MCF 10A (cell line): ENCODE results near the gene CCL14. TPM values are rescaled to one million over a fixed set of nuclear protein-coding genes. Genes with fewer than 3 reads are reported as not detected.
"Not testable (repeated sequence)": the region's sequence is repeated elsewhere in the genome, so short reads cannot be mapped to it uniquely, and the experiment has no call there.

Experiments
- BruUV-seq: library from RNA; stranded (reverse); fragments of 400-500 nt; replicated peaks from 2 replicates; lab custom pipeline; 2021; lab: Mats Ljungman, UMichigan
- CTCF ChIA-PET: fragments of 300-600 bp; sonication (Branson Sonifier 250); formaldehyde crosslinking; extraction: SDS; loops from one replicate; lab custom pipeline; 2021; ENCODE audit warnings: antibody characterized with exemption, inconsistent platforms; lab: Yijun Ruan, JAX
- POLR2A ChIA-PET: fragments of 300-600, 350-650 bp; sonication (Branson Sonifier 250); formaldehyde crosslinking; extraction: SDS; loops from one replicate; lab custom pipeline; 2020; ENCODE audit warnings: antibody characterized with exemption, inconsistent platforms; lab: Yijun Ruan, JAX
- DNase-seq: peaks from one replicate; pipeline ENCODE4 v3.0.0-alpha.2; 2018; ENCODE audit not compliant: unreplicated experiment
- H3K27ac Mint-ChIP-seq: one replicate; pipeline ENCODE4 v1.8.0; 2022; ENCODE audit warnings: mild to moderate bottlenecking, low read depth, mixed read lengths; ENCODE audit not compliant: unreplicated experiment
- H3K27me3 Mint-ChIP-seq: one replicate; pipeline ENCODE4 v1.8.0; 2022; ENCODE audit warnings: mixed read lengths; ENCODE audit not compliant: insufficient read depth, unreplicated experiment
- H3K36me3 Mint-ChIP-seq: one replicate; pipeline ENCODE4 v1.8.0; 2022; ENCODE audit warnings: mild to moderate bottlenecking, moderate library complexity, mixed read lengths; ENCODE audit not compliant: insufficient read depth, unreplicated experiment
- H3K4me1 Mint-ChIP-seq: one replicate; pipeline ENCODE4 v1.8.0; 2022; ENCODE audit warnings: mixed read lengths; ENCODE audit not compliant: insufficient read depth, unreplicated experiment
- H3K4me3 Mint-ChIP-seq: one replicate; pipeline ENCODE4 v1.8.0; 2022; ENCODE audit warnings: mild to moderate bottlenecking, moderate library complexity, mixed read lengths; ENCODE audit not compliant: unreplicated experiment
- H3K9me3 Mint-ChIP-seq: one replicate; pipeline ENCODE4 v1.8.0; 2022; ENCODE audit warnings: mixed read lengths; ENCODE audit not compliant: unreplicated experiment
- intact Hi-C: fragments of 100-400 bp; cut with micrococcal nuclease; formaldehyde crosslinking; loops from 2 replicates; pipeline ENCODE4 v1.14.1; 2022
- total RNA-seq: library from RNA; stranded (reverse); gene quantifications from 2 replicates; pipeline ENCODE4 v1.2.3, GENCODE V29; 2022
- TF ChIP-seq, protein P1 (sequence below): fragments of 200-600 bp; IDR thresholded peaks from one replicate; pipeline ENCODE4 v1.8.0; 2022; ENCODE audit warnings: antibody characterized with exemption, mild to moderate bottlenecking; ENCODE audit not compliant: unreplicated experiment

Gene CCL14
- total RNA-seq, 1 experiment from 2014 or later, result not detected

DNA sequence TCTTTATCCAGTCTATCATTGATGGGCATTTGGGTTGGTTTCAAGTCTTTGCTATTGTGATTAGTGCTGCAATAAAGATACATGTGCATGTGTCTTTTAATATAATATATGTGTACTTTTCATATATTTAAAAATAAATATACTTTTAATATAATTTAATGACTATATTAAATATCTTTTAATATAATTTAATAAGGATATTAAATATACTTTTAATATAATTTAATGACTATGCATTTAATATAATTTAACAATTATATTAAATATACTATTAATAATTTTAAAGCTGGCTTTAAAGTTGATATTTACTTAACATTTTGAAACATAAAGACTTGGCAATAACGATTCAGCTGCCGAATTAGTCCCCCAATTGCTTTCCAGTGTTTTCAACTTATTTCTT is 30.0 kb upstream of the CCL14 start:
- Mint-ChIP-seq H3K4me3 (no peak overlapping the region), H3K27ac (no peak overlapping the region), H3K4me1 (no peaks in the 10 kb centered on the region), H3K27me3 (peaks cover 68% of the 10 kb centered on the region), H3K36me3 (peaks cover 5% of the 10 kb centered on the region), H3K9me3 (no peaks in the 10 kb centered on the region)
- no TSS peak for BruUV-seq
- intact Hi-C loops, result loop anchor here (10.0 kb wide), 1 partner anchor 118 kb away; no protein-coding TSS in a partner anchor
- DNase-seq, result no peak
- POLR2A ChIA-PET, result no interaction called here
- CTCF ChIA-PET, result interaction anchor here (0.8 kb wide), 1 partner anchor 447 kb away, joined by 3 read pairs; no protein-coding TSS in a partner anchor
- TF ChIP-seq, protein P1, sequence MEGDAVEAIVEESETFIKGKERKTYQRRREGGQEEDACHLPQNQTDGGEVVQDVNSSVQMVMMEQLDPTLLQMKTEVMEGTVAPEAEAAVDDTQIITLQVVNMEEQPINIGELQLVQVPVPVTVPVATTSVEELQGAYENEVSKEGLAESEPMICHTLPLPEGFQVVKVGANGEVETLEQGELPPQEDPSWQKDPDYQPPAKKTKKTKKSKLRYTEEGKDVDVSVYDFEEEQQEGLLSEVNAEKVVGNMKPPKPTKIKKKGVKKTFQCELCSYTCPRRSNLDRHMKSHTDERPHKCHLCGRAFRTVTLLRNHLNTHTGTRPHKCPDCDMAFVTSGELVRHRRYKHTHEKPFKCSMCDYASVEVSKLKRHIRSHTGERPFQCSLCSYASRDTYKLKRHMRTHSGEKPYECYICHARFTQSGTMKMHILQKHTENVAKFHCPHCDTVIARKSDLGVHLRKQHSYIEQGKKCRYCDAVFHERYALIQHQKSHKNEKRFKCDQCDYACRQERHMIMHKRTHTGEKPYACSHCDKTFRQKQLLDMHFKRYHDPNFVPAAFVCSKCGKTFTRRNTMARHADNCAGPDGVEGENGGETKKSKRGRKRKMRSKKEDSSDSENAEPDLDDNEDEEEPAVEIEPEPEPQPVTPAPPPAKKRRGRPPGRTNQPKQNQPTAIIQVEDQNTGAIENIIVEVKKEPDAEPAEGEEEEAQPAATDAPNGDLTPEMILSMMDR, result no peak

DNA sequence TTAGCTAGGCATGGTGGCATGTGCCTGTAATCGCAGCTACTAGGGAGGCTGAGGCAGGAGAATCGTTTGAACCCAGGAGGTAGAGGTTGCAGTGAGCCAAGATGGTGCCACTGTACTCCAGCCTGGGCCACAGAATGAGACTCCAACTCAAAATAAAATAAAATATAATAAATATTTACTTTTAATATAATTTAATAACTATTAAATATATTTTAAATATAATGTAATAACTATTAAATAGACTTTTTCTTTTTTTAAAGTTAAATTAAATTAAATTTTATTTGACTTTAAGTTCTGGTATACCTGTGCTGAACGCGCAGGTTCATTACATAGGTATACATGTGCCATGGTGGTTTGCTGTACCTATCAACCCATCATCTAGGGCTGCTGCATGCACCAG is 29.4 kb upstream of the CCL14 start:
- H3K4me1 Mint-ChIP-seq, H3K9me3 Mint-ChIP-seq, H3K4me3 Mint-ChIP-seq, H3K27ac Mint-ChIP-seq, POLR2A ChIA-PET, DNase-seq, CTCF ChIA-PET, H3K36me3 Mint-ChIP-seq, BruUV-seq: not testable (repeated sequence)
- intact Hi-C loops, result loop anchor here (10.0 kb wide), 1 partner anchor 119 kb away; no protein-coding TSS in a partner anchor
- peaks cover 68% of the 10 kb centered on the region for H3K27me3 Mint-ChIP-seq

DNA sequence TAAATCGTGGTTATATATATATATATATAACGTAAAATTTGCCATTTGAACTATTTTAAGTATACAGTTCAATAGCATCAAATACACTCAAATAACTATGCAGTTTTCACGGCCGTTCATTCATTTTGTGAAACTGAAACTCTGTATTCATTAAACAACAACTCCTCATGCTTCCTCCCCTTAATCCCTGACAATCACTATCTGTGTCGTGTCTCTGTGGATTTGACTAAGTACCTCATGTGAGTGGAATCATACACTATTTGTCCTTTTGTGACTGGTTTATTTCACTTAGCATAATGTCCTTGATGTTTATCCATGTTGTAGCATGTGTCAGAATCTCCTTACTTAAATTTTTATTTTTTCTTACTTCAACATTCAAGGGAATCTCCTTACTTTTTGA is 28.4 kb upstream of the CCL14 start:
- ChIA-PET CTCF (no interaction called here), POLR2A (no interaction called here)
- TF ChIP-seq, protein P1, result no peak
- H3K4me3 Mint-ChIP-seq, result no peak overlapping the region
- no peaks in the 10 kb centered on the region for H3K4me1 Mint-ChIP-seq
- H3K27me3 Mint-ChIP-seq, result peaks cover 68% of the 10 kb centered on the region
- H3K9me3 Mint-ChIP-seq, result no peaks in the 10 kb centered on the region
- no peak overlapping the region for H3K27ac Mint-ChIP-seq
- peaks cover 5% of the 10 kb centered on the region for H3K36me3 Mint-ChIP-seq
- intact Hi-C loops, result loop anchor here (10.0 kb wide), 1 partner anchor 120 kb away; no protein-coding TSS in a partner anchor
- no TSS peak for BruUV-seq
- DNase-seq, result no peak

GRCh38 chr17:36011201-36011600 is 24.7 kb upstream of the CCL14 start:
- CTCF ChIA-PET, result interaction anchor here (0.6 kb wide), 1 partner anchor 123 kb away, joined by 3 read pairs; no protein-coding TSS in a partner anchor
- BruUV-seq, result no TSS peak
- no peak overlapping the region for H3K4me3 Mint-ChIP-seq
- intact Hi-C loops, result loop anchor here (10.0 kb wide), 1 partner anchor 124 kb away; no protein-coding TSS in a partner anchor
- H3K27ac Mint-ChIP-seq, result no peak overlapping the region
- TF ChIP-seq, protein P1, result no peak
- POLR2A ChIA-PET, result no interaction called here
- peaks cover 53% of the 10 kb centered on the region for H3K27me3 Mint-ChIP-seq
- no peaks in the 10 kb centered on the region for H3K36me3 Mint-ChIP-seq
- DNase-seq, result no peak
- H3K4me1 Mint-ChIP-seq, result no peaks in the 10 kb centered on the region
- H3K9me3 Mint-ChIP-seq, result no peaks in the 10 kb centered on the region
